Panc1 (cell line): Measurements from ENCODE around the gene RABEP2.

ENCODE experiments used
- CTCF ChIP-seq: fragments of 450-650 bp; IDR thresholded peaks from 2 replicates; pipeline ENCODE4 v1.5.1; 2017; ENCODE audit warnings: mild to moderate bottlenecking
- POLR2AphosphoS5 ChIP-seq: IDR thresholded peaks from 2 replicates; pipeline ENCODE4 v1.6.1; 2012; ENCODE audit warnings: mild to moderate bottlenecking, low read depth, low read length, moderate library complexity
- REST ChIP-seq, 2 experiments: IDR thresholded peaks; 2 replicates each; pipeline ENCODE4 v1.6.1; 2011 to 2012; ENCODE audit warnings: low read depth in 2 of 2, control low read depth in 1 of 2, low read length in 1 of 2, mild to moderate bottlenecking in 1 of 2, moderate library complexity in 1 of 2; ENCODE audit not compliant: insufficient read depth in 1 of 2
- SIN3A ChIP-seq: IDR thresholded peaks from 2 replicates; pipeline ENCODE4 v1.6.1; 2012; ENCODE audit warnings: low read depth, mild to moderate bottlenecking, low read length, moderate library complexity, borderline replicate concordance; ENCODE audit not compliant: insufficient read depth
- TCF7L2 ChIP-seq: IDR thresholded peaks from 2 replicates; pipeline ENCODE4 v1.6.1; 2011; ENCODE audit warnings: mild to moderate bottlenecking, low read depth, low read length, inconsistent platforms

- TF ChIP-seq CTCF = no peak
- TF ChIP-seq POLR2AphosphoS5 = no peak
- TF ChIP-seq REST (IDR thresholded peaks at IDR 0.05; ENCODE audit: insufficient read depth in 1 of 2, low read depth in 2 of 2, low read length in 1 of 2) = no peak
- TF ChIP-seq TCF7L2 = no peak
- no peak for TF ChIP-seq SIN3A
Measured at GRCh38 chr16:28904363-28904762, 20.7 kb downstream of the RABEP2 start.
